Measurements from ENCODE around the gene NSRP1.

Gene NSRP1

GRCh38 chr17:30160419-30161172 is 44.0 kb downstream of the NSRP1 start:
- TF ChIP-seq CTCF (IDR thresholded peaks at IDR 0.05; ENCODE audit: insufficient read depth, low read depth, low read length, missing control alignments), result no peak
- no peak for DNase-seq (ENCODE audit: low read depth)
- no peak overlapping the region for H3K4me3 ChIP-seq (ENCODE audit: low read depth, low read length)

GRCh38 chr17:30161601-30162000 is 45.0 kb downstream of the NSRP1 start:
- TF ChIP-seq CTCF (IDR thresholded peaks at IDR 0.05; ENCODE audit: insufficient read depth, low read depth, low read length, missing control alignments), result no peak
- H3K4me3 ChIP-seq (ENCODE audit: low read depth, low read length), result no peak overlapping the region
- no peak for DNase-seq (ENCODE audit: low read depth)

GRCh38 chr17:30164531-30164930 is 47.9 kb downstream of the NSRP1 start:
- TF ChIP-seq CTCF (IDR thresholded peaks at IDR 0.05; ENCODE audit: insufficient read depth, low read depth, low read length, missing control alignments), result no peak
- no peak for DNase-seq (ENCODE audit: low read depth)
- no peak overlapping the region for H3K4me3 ChIP-seq (ENCODE audit: low read depth, low read length)

- no peak for DNase-seq (ENCODE audit: low read depth)
- no peak overlapping the region for H3K4me3 ChIP-seq (ENCODE audit: low read depth, low read length)
- no peak for TF ChIP-seq CTCF (IDR thresholded peaks at IDR 0.05; ENCODE audit: insufficient read depth, low read depth, low read length, missing control alignments)
Observed at GRCh38 chr17:30165147-30165546, 48.5 kb downstream of the NSRP1 start.

GRCh38 chr17:30165960-30166359 is 49.3 kb downstream of the NSRP1 start:
- H3K4me3 ChIP-seq (ENCODE audit: low read depth, low read length), result no peak overlapping the region
- no peak for DNase-seq (ENCODE audit: low read depth)
- TF ChIP-seq CTCF (IDR thresholded peaks at IDR 0.05; ENCODE audit: insufficient read depth, low read depth, low read length, missing control alignments), result no peak

GRCh38 chr17:30170415-30170987 is 53.9 kb downstream of the NSRP1 start:
- no peak for DNase-seq (ENCODE audit: low read depth)
- no peak overlapping the region for H3K4me3 ChIP-seq (ENCODE audit: low read depth, low read length)
- TF ChIP-seq CTCF (IDR thresholded peaks at IDR 0.05; ENCODE audit: insufficient read depth, low read depth, low read length, missing control alignments), result no peak

- no peak for TF ChIP-seq CTCF (IDR thresholded peaks at IDR 0.05; ENCODE audit: insufficient read depth, low read depth, low read length, missing control alignments)
- DNase-seq (ENCODE audit: low read depth), result no peak
- H3K4me3 ChIP-seq (ENCODE audit: low read depth, low read length), result no peak overlapping the region
Observed at GRCh38 chr17:30172560-30172959, 55.9 kb downstream of the NSRP1 start.
